Measurements from ENCODE around the gene LIX1L. TPM values are rescaled to one million over a fixed set of nuclear protein-coding genes. Genes with fewer than 3 reads are reported as not detected.

LIX1L gene
- total and polyA plus RNA-seq, 11 donors, result 7.0 to 31.5 (median 26.1) TPM

DNA sequence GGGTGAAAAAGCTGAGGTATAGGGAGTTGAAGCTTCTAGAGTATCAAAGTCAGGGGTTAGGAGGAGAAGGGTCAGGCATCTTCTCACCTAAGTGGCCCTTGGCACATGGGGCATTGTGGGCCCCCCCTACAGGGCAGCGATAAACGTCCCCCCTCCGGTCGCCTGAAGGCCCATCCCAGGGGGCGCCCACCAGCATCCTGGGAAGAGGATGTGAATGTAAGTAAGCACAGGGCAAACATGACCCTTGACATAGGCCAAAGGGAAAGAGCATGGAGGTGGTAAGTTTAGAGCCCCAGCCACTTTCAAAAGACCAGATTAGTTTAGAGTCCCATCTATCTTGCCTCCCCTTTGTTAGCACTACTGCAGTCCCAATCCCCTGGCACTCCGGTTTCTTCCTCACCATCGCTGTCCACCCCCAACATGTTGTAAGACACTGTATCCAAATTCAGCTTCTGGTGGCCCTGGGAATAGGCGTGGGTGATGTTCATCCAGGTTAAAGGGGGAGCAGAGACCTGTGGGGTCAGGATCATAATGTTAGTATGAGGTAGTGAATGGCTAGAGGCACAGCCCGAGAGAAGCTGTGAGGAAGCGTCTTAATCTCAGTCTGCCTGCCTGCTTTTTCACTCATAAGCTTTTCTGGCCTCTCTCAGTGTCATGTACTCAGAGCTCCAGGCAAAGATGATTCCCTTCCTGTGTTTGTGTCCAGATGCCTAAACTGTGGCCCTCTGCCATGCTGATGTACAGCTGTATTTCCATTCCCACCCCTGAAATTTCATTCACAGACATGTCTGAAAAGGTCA is 50.7 kb downstream of the LIX1L start:
- TF ChIP-seq CTCF (IDR thresholded peaks at IDR 0.05) (no peak), POLR2A (IDR thresholded peaks at IDR 0.05) (no peak)
- 63 to 71% (median 69%) methylated on average over 10 of the region's 10 CpGs for WGBS, 4 donors
- Histone ChIP-seq H3K9me3 (no peaks in the 10 kb centered on the region), H3K36me3 (peaks cover 0 to 19% (median 16%) of the 10 kb centered on the region in 9 donors), H3K27ac (peak overlapping the region in 11 of 12 donors; percentile 14 to 69 (median 41)), H3K27me3 (no peaks in the 10 kb centered on the region), H3K4me1 (peaks cover 0 to 28% (median 19%) of the 10 kb centered on the region in 12 donors), H3K4me3 (no peak overlapping the region)
- DNase-seq, result no peak
- intact Hi-C loops (cut with DNase I), result loop anchor here in 1 of 10 donors (5.0 kb wide), 1 partner anchor 50 kb away; the partner anchor contains the start of gene PIAS3
- peak; percentile 40 to 82 (median 54) for ATAC-seq

- H3K4me3 ChIP-seq, result no peak overlapping the region
- H3K27me3 ChIP-seq, result no peaks in the 10 kb centered on the region
- H3K9me3 ChIP-seq, result no peaks in the 10 kb centered on the region
- H3K27ac ChIP-seq, result no peak overlapping the region
- no peaks in the 10 kb centered on the region for H3K4me1 ChIP-seq
- 81 to 89% (median 88%) methylated on average over 12 of the region's 12 CpGs for WGBS, 4 donors
- intact Hi-C loops (cut with DNase I), result no loop called here
- TF ChIP-seq POLR2A (IDR thresholded peaks at IDR 0.05) (no peak), CTCF (IDR thresholded peaks at IDR 0.05) (no peak)
- H3K36me3 ChIP-seq, result peaks cover 0 to 16% (median 0%) of the 10 kb centered on the region in 9 donors
- no peak for DNase-seq
- ATAC-seq, result peak in 1 of 4 donors; percentile 10
Observed at GRCh38 chr1:145901312-145902021, 56.4 kb downstream of the LIX1L start.

GRCh38 chr1:145898756-145899155 is 59.1 kb downstream of the LIX1L start:
- TF ChIP-seq POLR2A (IDR thresholded peaks at IDR 0.05) (no peak), CTCF (IDR thresholded peaks at IDR 0.05) (no peak)
- Histone ChIP-seq H3K27me3 (no peaks in the 10 kb centered on the region), H3K4me1 (no peaks in the 10 kb centered on the region), H3K9me3 (no peaks in the 10 kb centered on the region), H3K36me3 (peaks cover 0 to 16% (median 0%) of the 10 kb centered on the region in 9 donors), H3K27ac (no peak overlapping the region), H3K4me3 (no peak overlapping the region)
- DNase-seq (no peak), ATAC-seq (no peak)
- intact Hi-C loops (cut with DNase I), result loop anchor here in 3 of 10 donors (5.0 to 10.0 kb wide), 2 partner anchors 114 to 116 kb away; no protein-coding TSS in a partner anchor
- 84 to 91% (median 89%) methylated on average over 5 of the region's 5 CpGs for WGBS, 4 donors

GRCh38 chr1:145897969-145898368 is 59.8 kb downstream of the LIX1L start:
- ATAC-seq (no peak), DNase-seq (no peak)
- intact Hi-C loops (cut with DNase I), result loop anchor here in 3 of 10 donors (5.0 to 10.0 kb wide), 2 partner anchors 114 to 117 kb away; no protein-coding TSS in a partner anchor
- Histone ChIP-seq H3K27me3 (no peaks in the 10 kb centered on the region), H3K9me3 (no peaks in the 10 kb centered on the region), H3K27ac (no peak overlapping the region), H3K4me3 (no peak overlapping the region), H3K4me1 (peaks cover 0 to 4% (median 2%) of the 10 kb centered on the region in 12 donors), H3K36me3 (peaks cover 0 to 16% (median 0%) of the 10 kb centered on the region in 9 donors)
- TF ChIP-seq CTCF (IDR thresholded peaks at IDR 0.05) (no peak), POLR2A (IDR thresholded peaks at IDR 0.05) (no peak)
- WGBS, 4 donors, result 90 to 100% (median 93%) methylated on average over 1 of the region's 1 CpG
